GM12801 (cell line): ENCODE data around the gene EWSR1.

Experiments used
- CTCF ChIP-seq: IDR thresholded peaks from one replicate; pipeline ENCODE4 v1.5.1; 2011; ENCODE audit warnings: control low read depth; ENCODE audit not compliant: insufficient read length; ENCODE audit errors: extremely low read depth

Gene EWSR1

GRCh38 chr22:29245626-29246385 lies 22.3 kb upstream of the EWSR1 start:
- TF ChIP-seq CTCF = peak; percentile 80

GRCh38 chr22:29251265-29251664 lies 16.8 kb upstream of the EWSR1 start:
- no peak for TF ChIP-seq CTCF

GRCh38 chr22:29251981-29252911 lies 15.8 kb upstream of the EWSR1 start:
- no peak for TF ChIP-seq CTCF

- TF ChIP-seq CTCF = no peak
Measured at GRCh38 chr22:29253561-29254285, 14.3 kb upstream of the EWSR1 start.

GRCh38 chr22:29254286-29254660 lies 13.8 kb upstream of the EWSR1 start:
- no peak for TF ChIP-seq CTCF

- TF ChIP-seq CTCF = no peak
Measured at GRCh38 chr22:29255064-29255621, 12.9 kb upstream of the EWSR1 start.
